ENCODE results near the gene PPP6R2.

DNA sequence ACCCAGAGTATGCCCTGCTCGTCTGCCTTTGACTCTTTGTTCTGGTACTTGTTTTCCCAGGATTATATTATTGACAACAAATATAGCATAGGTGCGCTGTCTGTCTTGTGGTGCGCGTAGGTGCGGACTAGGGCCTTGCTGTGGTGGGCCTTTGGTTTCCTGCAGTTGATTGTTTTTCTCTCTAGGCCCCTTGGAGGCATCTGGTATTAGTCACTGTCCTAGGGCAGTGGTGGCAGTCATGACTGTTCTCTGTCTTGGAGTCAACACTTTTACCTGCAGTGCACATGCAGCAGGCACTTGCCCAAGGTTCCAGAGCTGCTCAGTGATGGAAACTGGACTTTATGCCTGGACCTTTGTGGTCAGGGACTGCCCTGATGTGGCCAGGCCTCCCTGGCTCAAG, 18.6 kb downstream of the PPP6R2 start:
- TF ChIP-seq CTCF (conservative IDR thresholded peaks at IDR 0.05; ENCODE audit: low read length) = no peak
- no peak for TF ChIP-seq EZH2phosphoT487 (IDR thresholded peaks at IDR 0.05; ENCODE audit: borderline replicate concordance)

Measured in Loucy (cell line).